Activated naive CD8-positive, alpha-beta T cell treated with anti-CD3 and anti-CD28 coated beads, Interleukin-2, amount 10 ng/mL, durations not matched to agents 7 days and 5 days (primary cell): ENCODE data around the gene AHCY. TPM values are rescaled to one million over a fixed set of nuclear protein-coding genes. Genes with fewer than 3 reads are reported as not detected.
"Not testable (repeated sequence)": the region's sequence is repeated elsewhere in the genome, so short reads cannot be mapped to it uniquely, and the experiment has no call there.

Experiments used
- ATAC-seq: fragments of 150-1000 bp; cut with Tn5 transposase; one replicate; pipeline ENCODE4 v1.10.0; 2021; ENCODE audit warnings: low read depth, moderate library complexity
- POLR2A ChIA-PET: fragments of 350-600 bp; sonication (Branson Sonifier 250); formaldehyde crosslinking; loops from one replicate; lab custom pipeline; 2021; ENCODE audit warnings: antibody characterized with exemption; lab: Charles Lee
- DNase-seq: peaks from one replicate; pipeline ENCODE4 v3.0.0; 2021
- H3K27ac Mint-ChIP-seq: one replicate; pipeline ENCODE4 v1.8.0; 2022; ENCODE audit warnings: mild to moderate bottlenecking, mixed read lengths
- H3K27me3 Mint-ChIP-seq: one replicate; pipeline ENCODE4 v1.8.0; 2022; ENCODE audit warnings: mild to moderate bottlenecking, moderate library complexity, mixed read lengths
- H3K36me3 Mint-ChIP-seq: one replicate; pipeline ENCODE4 v1.8.0; 2021; ENCODE audit warnings: mild to moderate bottlenecking, mixed read lengths
- H3K4me1 Mint-ChIP-seq: one replicate; pipeline ENCODE4 v1.8.0; 2021; ENCODE audit warnings: mixed read lengths
- H3K4me3 Mint-ChIP-seq: one replicate; pipeline ENCODE4 v1.8.0; 2022; ENCODE audit warnings: mild to moderate bottlenecking, moderate library complexity, mixed read lengths
- H3K9me3 Mint-ChIP-seq: one replicate; pipeline ENCODE4 v1.8.0; 2021; ENCODE audit warnings: mixed read lengths
- total RNA-seq, 2 experiments: library from RNA; stranded (reverse); gene quantifications; one replicate each; pipeline ENCODE4 v1.2.3, GENCODE V29; 2021

The AHCY gene
- total RNA-seq, 2 experiments from 2014 or later = 51.8 to 55.0 TPM

GRCh38 chr20:34252431-34253086, 50.6 kb downstream of the AHCY start:
- H3K27ac Mint-ChIP-seq, H3K36me3 Mint-ChIP-seq, H3K27me3 Mint-ChIP-seq, ATAC-seq, H3K4me3 Mint-ChIP-seq, POLR2A ChIA-PET, H3K9me3 Mint-ChIP-seq, DNase-seq, H3K4me1 Mint-ChIP-seq: not testable (repeated sequence)

GRCh38 chr20:34251619-34252018, 51.5 kb downstream of the AHCY start:
- H3K36me3 Mint-ChIP-seq = no peaks in the 10 kb centered on the region
- no peaks in the 10 kb centered on the region for H3K9me3 Mint-ChIP-seq
- H3K4me3 Mint-ChIP-seq = no peak overlapping the region
- no peak overlapping the region for H3K27ac Mint-ChIP-seq
- H3K27me3 Mint-ChIP-seq = no peaks in the 10 kb centered on the region
- DNase-seq (no peak), ATAC-seq (no peak)
- POLR2A ChIA-PET = no interaction called here
- H3K4me1 Mint-ChIP-seq = peaks cover 10% of the 10 kb centered on the region

GRCh38 chr20:34250005-34250404, 53.1 kb downstream of the AHCY start:
- POLR2A ChIA-PET = no interaction called here

GRCh38 chr20:34249291-34249690, 53.9 kb downstream of the AHCY start:
- H3K27me3 Mint-ChIP-seq = no peaks in the 10 kb centered on the region
- no peak for DNase-seq
- H3K9me3 Mint-ChIP-seq = no peaks in the 10 kb centered on the region
- H3K27ac Mint-ChIP-seq = peak overlapping the region; percentile 5
- POLR2A ChIA-PET = no interaction called here
- H3K4me1 Mint-ChIP-seq = peaks cover 10% of the 10 kb centered on the region
- peak overlapping the region; percentile 29 for H3K4me3 Mint-ChIP-seq
- no peaks in the 10 kb centered on the region for H3K36me3 Mint-ChIP-seq
- peak; percentile 93 for ATAC-seq

More at GRCh38 chr20:34250005-34250404, 53.1 kb downstream of the AHCY start:
- H3K9me3 Mint-ChIP-seq = no peaks in the 10 kb centered on the region
- peaks cover 10% of the 10 kb centered on the region for H3K4me1 Mint-ChIP-seq
- no peaks in the 10 kb centered on the region for H3K27me3 Mint-ChIP-seq
- no peak overlapping the region for H3K4me3 Mint-ChIP-seq
- no peak for DNase-seq
- no peak for ATAC-seq
- H3K27ac Mint-ChIP-seq = peak overlapping the region; percentile 44
- no peaks in the 10 kb centered on the region for H3K36me3 Mint-ChIP-seq

- ATAC-seq = no peak
Measured at GRCh38 chr20:34246126-34246626, 57.0 kb downstream of the AHCY start.

GRCh38 chr20:34243377-34243776, 59.8 kb downstream of the AHCY start:
- H3K4me1 Mint-ChIP-seq = peaks cover 11% of the 10 kb centered on the region
- POLR2A ChIA-PET = no interaction called here
- no peak overlapping the region for H3K4me3 Mint-ChIP-seq
- peaks cover 11% of the 10 kb centered on the region for H3K27me3 Mint-ChIP-seq
- DNase-seq (no peak), ATAC-seq (no peak)
- H3K27ac Mint-ChIP-seq = no peak overlapping the region
- peaks cover 4% of the 10 kb centered on the region for H3K36me3 Mint-ChIP-seq
- peaks cover 2% of the 10 kb centered on the region for H3K9me3 Mint-ChIP-seq

More at GRCh38 chr20:34246126-34246626, 57.0 kb downstream of the AHCY start:
- no peak overlapping the region for H3K4me3 Mint-ChIP-seq
- no peaks in the 10 kb centered on the region for H3K36me3 Mint-ChIP-seq
- no peak overlapping the region for H3K27ac Mint-ChIP-seq
- no peak for DNase-seq
- POLR2A ChIA-PET = no interaction called here
- peaks cover 14% of the 10 kb centered on the region for H3K4me1 Mint-ChIP-seq
- no peaks in the 10 kb centered on the region for H3K9me3 Mint-ChIP-seq
- no peaks in the 10 kb centered on the region for H3K27me3 Mint-ChIP-seq

GRCh38 chr20:34242879-34243278, 60.3 kb downstream of the AHCY start:
- Mint-ChIP-seq H3K9me3 (peaks cover 7% of the 10 kb centered on the region), H3K27me3 (peaks cover 16% of the 10 kb centered on the region), H3K36me3 (peaks cover 6% of the 10 kb centered on the region), H3K4me1 (peaks cover 11% of the 10 kb centered on the region), H3K27ac (no peak overlapping the region), H3K4me3 (no peak overlapping the region)
- POLR2A ChIA-PET = interaction anchor here (0.7 kb wide), 1 partner anchor 407 kb away, joined by 3 read pairs; no protein-coding TSS in a partner anchor
- DNase-seq (no peak), ATAC-seq (no peak)

- H3K27ac Mint-ChIP-seq, ATAC-seq, H3K36me3 Mint-ChIP-seq, H3K9me3 Mint-ChIP-seq, H3K4me3 Mint-ChIP-seq, DNase-seq: not testable (repeated sequence)
- peaks cover 11% of the 10 kb centered on the region for H3K4me1 Mint-ChIP-seq
- peaks cover 20% of the 10 kb centered on the region for H3K27me3 Mint-ChIP-seq
- POLR2A ChIA-PET = interaction anchor here (0.7 kb wide), 1 partner anchor 407 kb away, joined by 3 read pairs; no protein-coding TSS in a partner anchor
Measured at GRCh38 chr20:34242015-34242414, 61.1 kb downstream of the AHCY start.

- POLR2A ChIA-PET = no interaction called here
- H3K4me3 Mint-ChIP-seq = peak within 1 kb of the TSS; percentile 39
- no peak within 1 kb of the TSS for H3K27ac Mint-ChIP-seq
- ATAC-seq (no peak), DNase-seq (no peak)
- peaks cover 20% of the 10 kb centered on the region for H3K27me3 Mint-ChIP-seq
- H3K9me3 Mint-ChIP-seq = peaks cover 10% of the 10 kb centered on the region
- peaks cover 8% of the 10 kb centered on the region for H3K36me3 Mint-ChIP-seq
- H3K4me1 Mint-ChIP-seq = peaks cover 11% of the 10 kb centered on the region
Measured at GRCh38 chr20:34240693-34241615, 62.2 kb downstream of the AHCY start, which contains the start of gene ASIP. Gene ASIP, plus strand, starts transcription at chr20:34241423. Its CDS starts 18,952 bp downstream, at chr20:34260375.

- peaks cover 23% of the 10 kb centered on the region for H3K27me3 Mint-ChIP-seq
- H3K4me1 Mint-ChIP-seq = peaks cover 11% of the 10 kb centered on the region
- DNase-seq = no peak
- no peak overlapping the region for H3K4me3 Mint-ChIP-seq
- no peak overlapping the region for H3K27ac Mint-ChIP-seq
- peaks cover 8% of the 10 kb centered on the region for H3K36me3 Mint-ChIP-seq
- peaks cover 12% of the 10 kb centered on the region for H3K9me3 Mint-ChIP-seq
- ATAC-seq = no peak
- POLR2A ChIA-PET = no interaction called here
Measured at GRCh38 chr20:34240121-34240520, 63.0 kb downstream of the AHCY start.

GRCh38 chr20:34237942-34238341, 65.2 kb downstream of the AHCY start:
- Mint-ChIP-seq H3K9me3 (peaks cover 13% of the 10 kb centered on the region), H3K4me3 (no peak overlapping the region), H3K4me1 (peaks cover 11% of the 10 kb centered on the region), H3K27ac (no peak overlapping the region), H3K27me3 (peaks cover 25% of the 10 kb centered on the region), H3K36me3 (peaks cover 8% of the 10 kb centered on the region)
- DNase-seq (no peak), ATAC-seq (no peak)
- POLR2A ChIA-PET = no interaction called here

- Mint-ChIP-seq H3K36me3 (peaks cover 8% of the 10 kb centered on the region), H3K27me3 (peaks cover 25% of the 10 kb centered on the region), H3K9me3 (peaks cover 13% of the 10 kb centered on the region), H3K4me3 (no peak overlapping the region), H3K4me1 (peaks cover 4% of the 10 kb centered on the region), H3K27ac (no peak overlapping the region)
- DNase-seq = no peak
- POLR2A ChIA-PET = no interaction called here
- no peak for ATAC-seq
Measured at GRCh38 chr20:34235875-34236274, 67.3 kb downstream of the AHCY start.

GRCh38 chr20:34233687-34234086, 69.5 kb downstream of the AHCY start:
- H3K27me3 Mint-ChIP-seq = peaks cover 16% of the 10 kb centered on the region
- POLR2A ChIA-PET = no interaction called here
- peaks cover 11% of the 10 kb centered on the region for H3K9me3 Mint-ChIP-seq
- H3K4me1 Mint-ChIP-seq = no peaks in the 10 kb centered on the region
- ATAC-seq (no peak), DNase-seq (no peak)
- no peak overlapping the region for H3K4me3 Mint-ChIP-seq
- peaks cover 4% of the 10 kb centered on the region for H3K36me3 Mint-ChIP-seq
- H3K27ac Mint-ChIP-seq = no peak overlapping the region
